ENCODE results near the gene MACROD2. TPM values are rescaled to one million over a fixed set of nuclear protein-coding genes. Genes with fewer than 3 reads are reported as not detected.
A peak's percentile ranks its signal among the peaks of the same experiment; 100 is the strongest.

Gene MACROD2
- total and polyA plus RNA-seq, 8 donors, result 0.78 to 31.3 (median 10.9) TPM; not detected in 1

DNA sequence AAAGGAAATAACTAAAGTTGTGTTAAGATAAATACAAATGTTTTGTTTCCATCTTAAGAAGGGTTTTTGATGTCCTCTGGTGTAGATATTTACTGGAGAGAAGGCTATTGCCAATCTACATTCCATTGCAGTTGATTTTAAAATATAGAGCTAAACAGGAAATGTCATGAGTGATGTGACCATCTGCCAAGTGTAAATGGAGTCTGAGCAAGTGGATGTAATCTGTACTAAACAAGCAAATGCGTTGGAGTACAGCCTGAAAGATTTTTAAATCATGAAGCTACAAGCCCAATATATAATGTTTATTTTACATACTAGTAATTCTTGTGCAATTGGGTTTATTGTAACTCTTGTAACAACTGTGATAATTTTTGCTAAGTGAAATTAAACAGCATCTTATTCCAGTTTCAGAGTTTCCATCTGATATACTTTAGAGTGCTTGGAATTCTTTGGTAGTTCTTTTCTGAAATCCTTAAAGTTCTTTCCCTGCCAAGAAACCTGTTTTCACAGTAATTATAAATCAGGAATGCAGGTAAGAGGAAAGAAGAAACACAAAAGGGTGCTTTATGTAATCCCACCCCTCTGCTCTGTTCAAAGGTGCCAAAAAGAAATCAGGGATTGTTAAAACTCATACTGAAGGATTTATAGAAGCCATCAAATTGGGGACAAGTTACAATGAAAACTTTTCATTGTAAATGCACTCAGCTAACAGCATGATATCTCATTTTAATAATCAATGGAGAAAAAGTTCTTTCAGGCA, 389.3 kb downstream of the MACROD2 start:
- no peaks in the 10 kb centered on the region for H3K27me3 ChIP-seq
- peaks cover 0 to 16% (median 9%) of the 10 kb centered on the region in 4 donors for H3K9me3 ChIP-seq
- TF ChIP-seq EP300 (IDR thresholded peaks at IDR 0.05) (no peak), POLR2AphosphoS5 (IDR thresholded peaks at IDR 0.05) (no peak)
- TF ChIP-seq, protein P1, sequence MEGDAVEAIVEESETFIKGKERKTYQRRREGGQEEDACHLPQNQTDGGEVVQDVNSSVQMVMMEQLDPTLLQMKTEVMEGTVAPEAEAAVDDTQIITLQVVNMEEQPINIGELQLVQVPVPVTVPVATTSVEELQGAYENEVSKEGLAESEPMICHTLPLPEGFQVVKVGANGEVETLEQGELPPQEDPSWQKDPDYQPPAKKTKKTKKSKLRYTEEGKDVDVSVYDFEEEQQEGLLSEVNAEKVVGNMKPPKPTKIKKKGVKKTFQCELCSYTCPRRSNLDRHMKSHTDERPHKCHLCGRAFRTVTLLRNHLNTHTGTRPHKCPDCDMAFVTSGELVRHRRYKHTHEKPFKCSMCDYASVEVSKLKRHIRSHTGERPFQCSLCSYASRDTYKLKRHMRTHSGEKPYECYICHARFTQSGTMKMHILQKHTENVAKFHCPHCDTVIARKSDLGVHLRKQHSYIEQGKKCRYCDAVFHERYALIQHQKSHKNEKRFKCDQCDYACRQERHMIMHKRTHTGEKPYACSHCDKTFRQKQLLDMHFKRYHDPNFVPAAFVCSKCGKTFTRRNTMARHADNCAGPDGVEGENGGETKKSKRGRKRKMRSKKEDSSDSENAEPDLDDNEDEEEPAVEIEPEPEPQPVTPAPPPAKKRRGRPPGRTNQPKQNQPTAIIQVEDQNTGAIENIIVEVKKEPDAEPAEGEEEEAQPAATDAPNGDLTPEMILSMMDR (IDR thresholded peaks at IDR 0.05), result no peak
- WGBS, 5 donors, result 5 to 20% (median 11%) methylated on average over 1 of the region's 1 CpG
- H3K27ac ChIP-seq, result no peak overlapping the region
- H3K36me3 ChIP-seq, result no peaks in the 10 kb centered on the region
- intact Hi-C loops (cut with DNase I; ENCODE audit: low total_unique reads), result no loop called here
- DNase-seq, result peak in 1 of 2 donors; percentile 46
- no peak overlapping the region for H3K4me3 ChIP-seq
- peaks cover 0 to 6% (median 2%) of the 10 kb centered on the region in 4 donors for H3K4me1 ChIP-seq

DNA sequence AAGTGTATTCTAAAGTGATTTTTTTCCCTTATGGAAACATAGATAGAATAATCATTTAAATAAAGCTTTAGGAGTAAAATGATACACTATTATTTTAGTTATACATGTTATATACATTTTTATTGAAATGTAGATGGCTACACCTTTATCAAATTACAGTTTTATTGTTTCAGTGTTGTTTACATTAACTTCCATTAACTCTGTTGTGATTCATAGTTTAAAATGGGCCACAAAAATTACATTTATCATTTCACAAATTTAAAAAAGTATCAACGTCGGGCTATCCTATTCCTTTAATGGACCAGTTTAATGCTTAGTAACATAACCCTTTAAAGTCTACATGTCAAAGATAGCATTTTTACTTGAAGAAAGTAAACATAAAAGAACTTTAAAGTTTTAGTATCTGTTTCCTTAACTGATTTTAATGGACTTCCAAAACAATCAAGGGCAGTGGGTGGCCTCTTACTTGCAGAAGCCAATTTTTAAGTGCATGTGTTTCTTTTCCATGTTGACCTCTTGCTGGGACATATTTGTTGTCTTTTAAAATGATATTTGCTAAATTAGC, 389.9 kb downstream of the MACROD2 start:
- H3K27ac ChIP-seq, result no peak overlapping the region
- H3K9me3 ChIP-seq, result peaks cover 0 to 16% (median 9%) of the 10 kb centered on the region in 4 donors
- no peak for DNase-seq
- intact Hi-C loops (cut with DNase I; ENCODE audit: low total_unique reads), result no loop called here
- no peaks in the 10 kb centered on the region for H3K27me3 ChIP-seq
- H3K36me3 ChIP-seq, result no peaks in the 10 kb centered on the region
- WGBS, 5 donors, result 33 to 45% (median 42%) methylated on average over 2 of the region's 2 CpGs
- no peak overlapping the region for H3K4me3 ChIP-seq
- TF ChIP-seq, protein P1 (IDR thresholded peaks at IDR 0.05), result no peak
- TF ChIP-seq POLR2A (IDR thresholded peaks at IDR 0.05) (no peak), EP300 (IDR thresholded peaks at IDR 0.05) (no peak), POLR2AphosphoS5 (IDR thresholded peaks at IDR 0.05) (no peak)
- peaks cover 0 to 6% (median 2%) of the 10 kb centered on the region in 4 donors for H3K4me1 ChIP-seq

DNA sequence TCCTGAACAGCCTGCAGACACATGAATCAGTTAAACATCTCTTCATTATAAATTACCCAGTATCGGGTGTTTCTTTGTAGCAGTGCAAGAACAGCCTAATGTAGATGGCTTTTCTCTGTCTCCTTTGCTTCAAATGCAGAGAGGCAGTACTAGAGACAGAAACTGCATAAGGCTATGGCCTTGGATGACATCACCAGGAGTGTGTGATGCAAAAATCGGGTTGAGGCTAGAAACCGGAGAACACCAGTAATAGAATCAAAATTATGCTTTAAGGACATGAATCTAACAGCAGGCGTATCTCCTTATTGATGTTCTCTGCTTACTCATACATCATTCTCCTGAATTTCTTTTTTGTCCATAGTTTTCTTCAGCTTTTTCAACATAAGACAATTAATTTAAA, 391.4 kb downstream of the MACROD2 start:
- Histone ChIP-seq H3K4me3 (no peak overlapping the region), H3K4me1 (peaks cover 0 to 6% (median 2%) of the 10 kb centered on the region in 4 donors), H3K27me3 (no peaks in the 10 kb centered on the region), H3K9me3 (peaks cover 0 to 16% (median 9%) of the 10 kb centered on the region in 4 donors), H3K27ac (no peak overlapping the region), H3K36me3 (no peaks in the 10 kb centered on the region)
- DNase-seq, result no peak
- intact Hi-C loops (cut with DNase I; ENCODE audit: low total_unique reads), result no loop called here
- TF ChIP-seq, protein P1 (IDR thresholded peaks at IDR 0.05), result no peak
- TF ChIP-seq POLR2AphosphoS5 (IDR thresholded peaks at IDR 0.05) (no peak), POLR2A (IDR thresholded peaks at IDR 0.05) (no peak), EP300 (IDR thresholded peaks at IDR 0.05) (no peak)
- WGBS, 5 donors, result 92 to 98% (median 94%) methylated on average over 4 of the region's 4 CpGs

DNA sequence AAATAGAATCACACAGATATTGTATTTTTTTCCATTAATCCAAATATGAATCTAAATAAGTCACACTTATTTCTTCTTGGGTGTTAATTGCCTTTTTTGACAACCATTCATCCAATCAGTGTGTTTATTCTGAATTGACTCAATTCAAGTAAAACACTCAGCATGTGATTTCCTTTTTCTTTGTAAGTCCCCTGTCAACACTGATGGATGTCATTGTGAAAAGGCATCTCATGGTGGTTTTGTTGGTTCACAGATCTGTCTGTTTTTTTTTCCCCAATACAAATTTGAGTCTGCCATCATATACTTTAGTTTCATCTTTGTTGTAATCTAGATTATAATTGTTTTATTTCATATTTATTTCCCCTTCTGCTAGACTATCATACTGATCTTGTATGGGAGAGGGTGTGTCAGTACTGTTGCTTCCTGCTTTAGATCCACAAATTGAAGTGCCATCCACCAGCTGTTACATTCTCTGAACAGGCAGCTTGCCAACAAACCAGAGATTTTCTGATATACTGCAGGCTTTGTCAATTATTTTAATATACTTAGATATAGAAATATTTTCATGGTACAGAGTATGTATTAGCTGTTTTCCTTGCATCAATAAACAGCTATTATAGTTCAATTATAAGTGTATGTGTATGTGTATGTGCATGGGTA, 406.3 kb downstream of the MACROD2 start:
- H3K27ac ChIP-seq, result no peak overlapping the region
- peaks cover 0 to 5% (median 0%) of the 10 kb centered on the region in 4 donors for H3K4me1 ChIP-seq
- no peaks in the 10 kb centered on the region for H3K27me3 ChIP-seq
- H3K36me3 ChIP-seq, result no peaks in the 10 kb centered on the region
- no peaks in the 10 kb centered on the region for H3K9me3 ChIP-seq
- peak in 1 of 2 donors; percentile 28 for DNase-seq
- H3K4me3 ChIP-seq, result no peak overlapping the region
- TF ChIP-seq POLR2AphosphoS5 (IDR thresholded peaks at IDR 0.05) (no peak), POLR2A (IDR thresholded peaks at IDR 0.05) (no peak), EP300 (IDR thresholded peaks at IDR 0.05) (no peak)
- TF ChIP-seq, protein P1 (IDR thresholded peaks at IDR 0.05), result no peak
- intact Hi-C loops (cut with DNase I; ENCODE audit: low total_unique reads), result no loop called here
